GM18868 (cell line): ENCODE measurements around the gene DNAAF2.
"Not testable (repeated sequence)": the region's sequence is repeated elsewhere in the genome, so short reads cannot be mapped to it uniquely, and the experiment has no call there.

ENCODE experiments used
- ATAC-seq: cut with Tn5 transposase; IDR thresholded peaks from one replicate; pipeline ENCODE4 v1.9.1; 2021; ENCODE audit warnings: mild to moderate bottlenecking, moderate library complexity; ENCODE audit not compliant: unreplicated experiment

DNAAF2 gene

DNA sequence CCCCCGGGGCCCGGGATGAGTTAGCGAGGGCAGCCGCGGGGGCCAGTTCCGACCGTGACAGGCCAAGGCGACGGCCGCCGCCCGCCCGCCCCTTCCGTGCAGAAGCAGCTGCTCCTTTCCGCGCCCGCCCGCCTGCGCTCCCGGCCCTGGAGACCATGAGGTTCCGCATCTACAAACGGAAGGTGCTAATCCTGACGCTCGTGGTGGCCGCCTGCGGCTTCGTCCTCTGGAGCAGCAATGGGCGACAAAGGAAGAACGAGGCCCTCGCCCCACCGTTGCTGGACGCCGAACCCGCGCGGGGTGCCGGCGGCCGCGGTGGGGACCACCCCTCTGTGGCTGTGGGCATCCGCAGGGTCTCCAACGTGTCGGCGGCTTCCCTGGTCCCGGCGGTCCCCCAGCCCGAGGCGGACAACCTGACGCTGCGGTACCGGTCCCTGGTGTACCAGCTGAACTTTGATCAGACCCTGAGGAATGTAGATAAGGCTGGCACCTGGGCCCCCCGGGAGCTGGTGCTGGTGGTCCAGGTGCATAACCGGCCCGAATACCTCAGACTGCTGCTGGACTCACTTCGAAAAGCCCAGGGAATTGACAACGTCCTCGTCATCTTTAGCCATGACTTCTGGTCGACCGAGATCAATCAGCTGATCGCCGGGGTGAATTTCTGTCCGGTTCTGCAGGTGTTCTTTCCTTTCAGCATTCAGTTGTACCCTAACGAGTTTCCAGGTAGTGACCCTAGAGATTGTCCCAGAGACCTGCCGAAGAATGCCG is 13.7 kb downstream of the DNAAF2 start:
- ATAC-seq = peak; percentile 29

GRCh38 chr14:49620182-49621113 is 14.6 kb downstream of the DNAAF2 start, which contains the start of the genes MGAT2 and RPL36AL:
Gene MGAT2, plus strand, starts transcription at chr14:49620799. Its CDS starts 470 bp downstream, at chr14:49621269.
Gene RPL36AL, minus strand, starts transcription at chr14:49620626. Its CDS starts 1,522 bp downstream, at chr14:49619104.
- peak; percentile 94 for ATAC-seq

GRCh38 chr14:49619730-49620129 is 15.3 kb downstream of the DNAAF2 start:
- ATAC-seq = no peak

DNA sequence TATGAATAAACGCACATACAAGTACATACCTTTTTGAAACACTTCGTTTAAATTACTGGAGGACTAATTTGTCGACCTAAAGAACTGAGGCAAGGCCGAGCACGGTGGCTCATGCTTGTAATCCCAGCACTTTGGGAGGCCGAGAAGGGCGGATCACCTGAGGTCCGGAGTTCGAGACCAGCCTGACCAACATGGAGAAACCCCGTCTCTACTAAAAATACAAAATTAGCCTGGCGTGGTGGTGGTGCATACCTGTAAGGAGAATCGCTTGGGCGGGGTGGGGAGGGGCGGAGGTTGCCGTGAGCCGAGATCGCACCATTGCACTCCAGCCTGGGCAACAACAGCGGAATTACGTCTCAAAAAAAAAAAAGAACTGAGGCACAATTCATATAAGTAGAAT is 15.8 kb downstream of the DNAAF2 start:
- ATAC-seq = not testable (repeated sequence)

DNA sequence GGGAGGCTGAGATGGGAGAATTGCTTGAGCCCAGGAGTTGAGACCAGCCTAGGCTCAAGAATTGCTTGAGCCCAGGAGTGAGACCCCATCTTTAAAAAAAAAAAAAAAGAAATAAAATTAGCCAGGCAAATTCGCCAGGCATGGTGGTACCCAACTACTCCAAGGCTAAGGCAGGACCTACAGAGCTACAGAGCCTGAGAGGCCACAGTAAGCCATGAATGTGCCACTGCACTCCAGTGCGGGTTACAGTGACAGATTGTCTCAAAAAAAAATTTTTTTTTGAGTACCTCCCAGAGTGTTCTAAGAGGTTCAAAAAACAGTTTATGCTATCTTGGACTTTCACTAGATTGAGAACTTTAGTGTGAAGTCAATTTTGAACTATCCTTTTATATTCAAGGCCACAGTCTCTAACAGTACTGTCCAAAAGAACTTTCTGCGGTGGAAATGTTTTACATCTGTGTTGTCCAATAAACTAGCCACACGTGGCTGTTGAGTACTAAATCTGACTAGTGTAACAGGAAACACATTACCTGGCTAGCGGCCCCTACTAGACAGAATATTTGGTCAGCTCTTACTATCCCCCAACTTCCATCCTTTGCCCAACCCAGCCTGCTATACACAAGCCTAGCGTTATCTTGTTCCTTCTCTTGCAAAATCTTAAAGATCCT is 17.1 kb downstream of the DNAAF2 start:
- no peak for ATAC-seq

DNA sequence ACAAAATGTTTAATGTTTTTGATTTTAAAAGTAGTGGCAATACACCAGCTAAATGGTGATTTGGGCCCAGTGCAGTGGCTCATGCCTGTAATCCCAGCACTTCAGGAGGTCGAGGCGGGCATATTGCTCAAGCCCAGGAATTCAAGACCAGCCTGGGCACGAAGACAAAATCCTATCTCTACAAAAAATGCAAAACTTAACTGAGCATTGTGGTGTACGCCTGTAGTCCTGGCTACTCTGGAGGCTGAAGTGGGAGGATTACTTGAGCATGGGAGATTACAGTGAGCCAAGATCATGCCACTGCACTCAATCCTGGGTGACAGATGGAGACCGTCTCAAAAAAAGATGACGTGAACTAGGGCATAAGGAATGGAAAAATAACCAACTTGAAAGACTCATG is 19.3 kb downstream of the DNAAF2 start:
- no peak for ATAC-seq

DNA sequence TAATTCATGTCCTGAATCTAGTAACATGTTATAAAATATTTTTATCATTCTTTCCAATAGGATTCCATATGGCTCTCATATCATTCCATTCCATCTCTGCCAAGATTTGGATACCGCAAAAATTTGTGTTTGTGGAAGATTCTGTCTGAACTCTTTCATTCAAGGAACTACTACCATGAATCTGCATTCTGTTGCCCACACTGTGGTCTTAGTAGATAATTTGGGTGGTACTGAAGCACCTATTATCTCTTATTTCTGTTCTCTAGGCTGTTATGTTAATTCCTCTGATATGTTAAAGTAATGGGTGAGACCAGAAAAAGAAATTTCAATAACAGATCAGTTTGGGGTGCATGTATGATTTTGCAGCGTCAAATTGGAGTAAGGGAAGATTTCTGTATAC is 20.8 kb downstream of the DNAAF2 start:
- ATAC-seq = no peak

- no peak for ATAC-seq
These were observed 22.4 kb downstream of the DNAAF2 start for GRCh38 chr14:49612671-49613070.

DNA sequence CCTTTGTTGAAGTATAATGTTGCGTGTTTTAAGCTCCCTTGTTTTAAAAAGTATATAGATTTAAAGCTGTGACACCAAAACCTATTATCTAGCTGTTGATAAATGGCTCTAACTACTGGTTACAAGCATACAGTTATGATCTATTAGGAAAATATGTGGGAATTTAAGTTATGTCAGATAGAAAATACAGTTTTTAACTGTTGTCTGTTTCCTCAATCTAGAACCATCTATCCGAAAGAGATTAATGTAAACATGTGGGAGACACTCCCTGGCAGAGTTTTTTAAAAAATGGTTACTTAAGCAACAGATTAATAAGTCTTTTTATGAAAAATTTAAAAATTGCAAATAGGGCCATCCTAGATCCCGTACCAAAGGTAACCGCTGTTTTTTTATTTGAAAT is 22.8 kb downstream of the DNAAF2 start:
- ATAC-seq = no peak

DNA sequence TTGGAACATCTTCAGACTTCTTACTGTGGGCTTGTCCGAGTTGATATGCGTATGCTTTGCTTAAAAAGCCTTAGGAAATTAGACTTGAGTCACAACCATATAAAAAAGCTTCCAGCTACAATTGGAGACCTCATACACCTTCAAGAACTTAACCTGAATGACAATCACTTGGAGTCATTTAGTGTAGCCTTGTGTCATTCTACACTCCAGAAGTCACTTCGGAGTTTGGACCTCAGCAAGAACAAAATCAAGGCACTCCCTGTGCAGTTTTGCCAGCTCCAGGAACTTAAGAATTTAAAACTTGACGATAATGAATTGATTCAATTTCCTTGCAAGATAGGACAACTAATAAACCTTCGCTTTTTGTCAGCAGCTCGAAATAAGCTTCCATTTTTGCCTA is 27.5 kb downstream of the DNAAF2 start:
- no peak for ATAC-seq

DNA sequence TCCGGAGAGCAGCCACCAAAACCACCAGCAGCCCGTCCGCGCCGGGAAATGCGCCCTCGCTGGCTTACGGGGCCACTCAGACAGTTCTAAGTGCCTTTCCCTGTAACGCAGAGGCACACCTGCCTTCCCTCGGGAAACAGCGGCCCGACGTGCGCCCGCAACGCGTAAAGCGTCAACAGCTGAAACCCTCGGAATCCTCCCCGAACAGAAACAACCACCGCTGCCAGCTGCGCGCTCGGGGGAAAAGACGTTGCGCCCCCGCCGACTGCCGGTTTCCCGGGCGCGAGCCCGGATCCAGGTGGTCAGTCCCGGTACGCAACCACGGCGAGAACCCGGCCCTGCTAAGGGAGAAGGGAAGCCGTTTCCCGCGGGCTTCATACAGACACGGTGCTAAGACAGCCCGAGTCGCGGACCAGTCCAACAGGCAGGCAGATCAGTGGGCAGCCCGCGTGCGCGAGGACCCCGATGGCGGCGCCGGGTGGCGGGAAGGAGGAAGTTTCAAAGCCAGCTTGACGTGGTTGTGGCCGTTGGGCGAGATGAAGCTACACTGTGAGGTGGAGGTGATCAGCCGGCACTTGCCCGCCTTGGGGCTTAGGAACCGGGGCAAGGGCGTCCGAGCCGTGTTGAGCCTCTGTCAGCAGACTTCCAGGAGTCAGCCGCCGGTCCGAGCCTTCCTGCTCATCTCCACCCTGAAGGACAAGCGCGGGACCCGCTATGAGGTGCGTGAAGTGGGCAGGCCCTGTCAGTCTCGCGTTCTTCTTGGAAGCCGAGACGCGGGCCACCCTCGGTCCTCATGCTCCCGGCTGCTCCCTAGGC is 36.4 kb downstream of the DNAAF2 start, which contains the start of gene LRR1:
Gene LRR1 (plus strand): TSS at position 456 of the 816 bp plus-strand sequence. CDS start 81 bp downstream, at position 537.
- ATAC-seq = peak; percentile 46

- no peak for ATAC-seq
These were observed 36.9 kb downstream of the DNAAF2 start for GRCh38 chr14:49598189-49598484.

DNA sequence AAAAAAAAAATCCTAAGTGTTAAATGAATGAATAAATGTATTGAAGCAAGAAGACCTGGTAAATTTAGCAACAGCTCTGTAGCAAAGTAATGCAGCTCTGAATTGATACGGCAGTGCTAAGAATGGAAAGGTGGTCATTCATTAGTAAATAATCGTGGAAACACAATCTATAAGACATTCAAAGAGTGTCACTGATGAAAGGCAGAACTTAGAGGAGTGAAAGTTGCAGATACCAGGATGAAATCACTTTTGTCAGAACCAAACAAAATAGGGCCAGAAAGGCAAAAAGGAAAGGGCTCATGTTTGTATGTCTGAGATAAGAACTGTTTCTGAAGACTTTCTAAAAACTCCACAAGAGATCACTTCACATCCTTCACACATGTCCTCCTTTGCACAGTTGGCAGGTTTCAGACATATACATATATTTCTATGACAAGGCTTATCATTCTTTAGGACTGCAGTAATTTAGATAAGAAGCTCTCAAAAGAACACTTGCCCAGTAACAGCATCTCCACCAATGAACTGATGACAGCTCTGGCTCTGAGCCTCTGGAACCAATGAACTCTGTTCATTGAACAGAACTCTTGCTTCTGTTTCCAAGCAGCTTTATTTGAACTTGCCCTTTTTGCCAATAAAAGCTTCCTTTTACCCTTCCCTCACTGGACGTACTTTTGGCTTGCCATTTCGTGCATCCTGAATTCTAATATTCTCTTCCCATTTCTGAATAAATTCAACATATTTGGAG is 40.5 kb downstream of the DNAAF2 start:
- ATAC-seq = peak; percentile 31

DNA sequence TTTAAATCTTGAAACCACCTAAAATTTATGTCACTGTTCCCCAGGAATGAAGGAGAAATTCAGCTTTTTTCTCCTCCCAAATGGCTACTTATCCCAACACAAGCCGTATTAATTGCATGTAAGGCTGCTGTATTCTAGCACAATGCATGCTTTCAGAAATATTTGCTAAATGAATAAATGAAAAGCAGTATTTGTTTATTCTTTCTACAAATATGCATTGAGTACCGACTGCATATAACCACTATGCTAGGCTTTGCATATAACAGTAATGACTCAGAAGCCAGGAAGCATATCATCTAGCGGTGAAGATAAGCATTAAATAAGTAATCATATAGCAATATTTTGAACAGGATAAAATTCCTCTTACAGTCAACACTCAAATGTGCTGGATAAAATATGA is 42.0 kb downstream of the DNAAF2 start:
- peak; percentile 30 for ATAC-seq

DNA sequence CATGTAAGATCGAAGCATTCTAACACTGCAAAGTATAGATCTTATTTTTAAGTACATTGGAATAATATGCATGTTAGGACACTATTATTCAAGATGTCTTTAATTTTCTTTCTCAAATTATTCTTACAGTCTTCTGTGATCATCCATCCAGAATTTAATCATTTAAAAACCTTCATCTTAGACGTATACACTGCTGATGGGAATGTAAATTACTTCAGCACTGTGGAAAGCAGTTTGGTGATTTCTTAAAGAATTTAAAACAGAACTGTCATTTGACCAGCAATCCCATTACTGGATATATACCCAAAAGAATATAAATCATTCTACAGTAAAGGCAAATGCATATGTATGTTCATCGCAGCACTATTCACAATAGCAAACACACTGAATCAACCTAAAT is 45.7 kb downstream of the DNAAF2 start:
- no peak for ATAC-seq

DNA sequence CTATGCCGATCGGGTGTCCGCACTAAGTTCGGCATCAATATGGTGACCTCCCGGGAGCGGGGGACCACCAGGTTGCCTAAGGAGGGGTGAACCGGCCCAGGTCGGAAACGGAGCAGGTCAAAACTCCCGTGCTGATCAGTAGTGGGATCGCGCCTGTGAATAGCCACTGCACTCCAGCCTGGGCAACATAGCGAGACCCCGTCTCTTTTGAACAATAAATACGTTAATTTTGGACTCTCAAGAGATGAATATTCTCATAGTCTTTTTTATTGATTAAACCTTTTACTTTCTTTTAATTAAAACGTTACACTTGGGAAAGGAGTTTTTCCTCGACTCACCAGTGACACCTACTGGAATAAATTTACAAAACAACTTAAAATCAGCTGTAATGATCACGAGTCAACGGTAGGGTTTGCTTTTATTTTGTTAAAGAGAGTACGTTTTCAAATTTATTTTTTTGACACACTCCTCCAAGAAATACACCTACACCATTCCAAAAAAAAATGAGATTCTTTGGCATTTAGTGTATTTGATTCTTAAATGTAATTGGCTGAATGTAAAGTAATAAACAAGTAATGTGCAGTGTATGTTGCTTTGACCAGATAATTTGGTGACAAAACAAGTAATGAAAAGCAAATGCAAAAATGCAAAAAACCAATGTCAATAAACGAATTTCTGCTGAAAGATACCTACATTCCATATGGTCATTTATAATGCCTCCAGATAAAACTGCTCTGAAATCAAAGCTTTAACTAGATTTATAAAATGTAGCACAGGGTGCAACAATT is 48.2 kb downstream of the DNAAF2 start:
- peak; percentile 23 for ATAC-seq

DNA sequence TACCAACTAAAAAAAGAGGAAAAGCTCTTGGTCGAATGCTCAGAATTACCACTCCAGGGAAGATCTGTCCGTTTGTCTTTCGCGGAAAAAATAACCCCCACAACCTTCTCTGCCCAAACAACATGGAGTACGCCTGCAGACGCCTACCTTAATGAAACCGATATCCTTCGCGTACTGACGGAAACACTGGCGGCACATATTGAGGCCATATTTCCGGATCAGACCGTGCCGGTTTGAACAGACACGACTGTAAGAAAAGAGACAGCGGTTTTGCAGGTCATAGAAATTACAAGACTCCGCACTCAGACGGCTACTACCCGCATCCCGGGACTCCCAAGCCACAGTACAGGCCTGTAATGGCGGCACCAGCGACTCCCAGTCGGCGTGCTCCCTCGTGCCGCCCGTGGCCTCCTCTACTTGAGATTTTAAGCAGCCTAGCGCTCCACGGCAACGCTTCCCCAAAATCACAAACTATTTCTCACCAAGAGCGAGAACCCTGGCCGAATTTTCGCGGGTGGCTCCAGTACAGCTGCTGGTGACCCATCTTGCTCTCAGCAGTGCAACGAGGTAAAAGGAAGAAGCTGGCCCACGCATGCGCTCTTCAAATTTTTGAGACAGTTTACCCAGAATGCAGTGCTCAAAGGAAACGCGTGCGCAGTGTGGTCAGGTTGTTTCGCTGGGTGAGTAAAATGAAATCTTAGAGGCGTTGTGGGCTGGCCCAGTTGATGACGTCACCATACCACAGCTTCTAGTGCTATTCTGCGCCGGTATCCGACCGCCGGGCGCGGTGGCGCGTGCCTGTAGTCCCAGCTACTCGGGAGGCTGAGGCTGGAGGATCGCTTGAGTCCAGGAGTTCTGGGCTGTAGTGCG is 49.0 kb downstream of the DNAAF2 start, which contains the start of gene RPS29:
Gene RPS29 (minus strand): TSS at position 578 of the 870 bp plus-strand sequence. CDS start 34 bp downstream, at position 544.
- peak; percentile 88 for ATAC-seq
